H9 (cell line): ENCODE results near the gene NBPF11. TPM values are rescaled to one million over a fixed set of nuclear protein-coding genes. Genes with fewer than 3 reads are reported as not detected.
"Not testable (repeated sequence)": the region's sequence is repeated elsewhere in the genome, so short reads cannot be mapped to it uniquely, and the experiment has no call there.

Source experiments
- DNase-seq: peaks from one replicate; pipeline ENCODE4 v3.0.0-alpha.2; 2017
- H2AFZ ChIP-seq: one replicate; pipeline ENCODE4 v1.6.1; 2013; ENCODE audit warnings: mild to moderate bottlenecking, low read length, control low read depth, moderate library complexity
- H2AK5ac ChIP-seq: 2 replicates; pipeline ENCODE4 v1.6.1; 2013; ENCODE audit warnings: low read length, control low read depth, mixed read lengths; ENCODE audit not compliant: insufficient read length
- H2BK120ac ChIP-seq: one replicate; pipeline ENCODE4 v1.6.1; 2013; ENCODE audit warnings: low read depth, mild to moderate bottlenecking, low read length, control low read depth, inconsistent platforms; ENCODE audit not compliant: poor library complexity, severe bottlenecking
- H2BK12ac ChIP-seq: 2 replicates; pipeline ENCODE4 v1.6.1; 2013; ENCODE audit warnings: low read length, control low read depth, mixed read lengths, low read depth; ENCODE audit not compliant: insufficient read length
- H2BK15ac ChIP-seq: 2 replicates; pipeline ENCODE4 v1.6.1; 2013; ENCODE audit warnings: low read depth, low read length, control low read depth
- H2BK20ac ChIP-seq: one replicate; pipeline ENCODE4 v1.6.1; 2013; ENCODE audit warnings: low read depth, mild to moderate bottlenecking, low read length, control low read depth, inconsistent platforms; ENCODE audit not compliant: poor library complexity, severe bottlenecking
- H2BK5ac ChIP-seq: 2 replicates; pipeline ENCODE4 v1.6.1; 2013; ENCODE audit warnings: low read length, control low read depth, mixed read lengths; ENCODE audit not compliant: insufficient read length
- H3K14ac ChIP-seq: 2 replicates; pipeline ENCODE4 v1.6.1; 2013; ENCODE audit warnings: low read length, control low read depth; ENCODE audit not compliant: insufficient read depth
- H3K18ac ChIP-seq: 2 replicates; pipeline ENCODE4 v1.6.1; 2013; ENCODE audit warnings: low read depth, mild to moderate bottlenecking, mixed read lengths, low read length, control low read depth; ENCODE audit not compliant: insufficient read length
- H3K23ac ChIP-seq: 2 replicates; pipeline ENCODE4 v1.6.1; 2013; ENCODE audit warnings: low read length, control low read depth, mixed read lengths, low read depth; ENCODE audit not compliant: insufficient read length
- H3K23me2 ChIP-seq: 2 replicates; pipeline ENCODE4 v1.6.1; 2013; ENCODE audit warnings: low read depth, mild to moderate bottlenecking, mixed read lengths, low read length, control low read depth; ENCODE audit not compliant: insufficient read length, poor library complexity, severe bottlenecking
- H3K27ac ChIP-seq: 2 replicates; pipeline ENCODE4 v1.5.1; 2013; ENCODE audit warnings: low read length, control low read depth, mixed read lengths, low read depth; ENCODE audit not compliant: insufficient read length
- H3K27me3 ChIP-seq: 2 replicates; pipeline ENCODE4 v1.6.1; 2013; ENCODE audit warnings: low read length, control low read depth, inconsistent platforms; ENCODE audit not compliant: insufficient read depth
- H3K4ac ChIP-seq: 2 replicates; pipeline ENCODE4 v1.6.1; 2013; ENCODE audit warnings: low read depth, mild to moderate bottlenecking, control low read depth, inconsistent platforms, low read length, moderate library complexity
- H3K4me1 ChIP-seq: 2 replicates; pipeline ENCODE4 v1.6.1; 2013; ENCODE audit warnings: low read length, control low read depth, inconsistent platforms; ENCODE audit not compliant: insufficient read depth
- H3K4me2 ChIP-seq: 2 replicates; pipeline ENCODE4 v1.6.1; 2013; ENCODE audit warnings: low read length, control low read depth, mixed read lengths; ENCODE audit not compliant: insufficient read length, insufficient read depth
- H3K56ac ChIP-seq: 2 replicates; pipeline ENCODE4 v1.6.1; 2013; ENCODE audit warnings: low read depth, mild to moderate bottlenecking, mixed read lengths, low read length, control low read depth; ENCODE audit not compliant: insufficient read length
- H3K79me1 ChIP-seq: 2 replicates; pipeline ENCODE4 v1.6.1; 2013; ENCODE audit warnings: low read depth, mild to moderate bottlenecking, moderate library complexity, low read length, control low read depth, inconsistent platforms; ENCODE audit not compliant: insufficient read depth, poor library complexity, severe bottlenecking
- H3K79me2 ChIP-seq: 2 replicates; pipeline ENCODE4 v1.6.1; 2013; ENCODE audit warnings: low read length, control low read depth, inconsistent platforms; ENCODE audit not compliant: insufficient read depth
- H3K9ac ChIP-seq: 2 replicates; pipeline ENCODE4 v1.6.1; 2013; ENCODE audit warnings: low read length, control low read depth, mixed read lengths; ENCODE audit not compliant: insufficient read length; ENCODE audit errors: extremely low read depth
- H3K9me3 ChIP-seq: one replicate; pipeline ENCODE4 v1.6.1; 2013; ENCODE audit warnings: low read depth, low read length, inconsistent platforms; ENCODE audit not compliant: control insufficient read depth
- H3T11ph ChIP-seq: one replicate; pipeline ENCODE4 v1.6.1; 2013; ENCODE audit warnings: mild to moderate bottlenecking, low read length, control low read depth, inconsistent platforms
- H4K20me1 ChIP-seq: one replicate; pipeline ENCODE4 v1.6.1; 2013; ENCODE audit not compliant: control insufficient read depth, insufficient read length, insufficient read depth
- H4K5ac ChIP-seq: 2 replicates; pipeline ENCODE4 v1.6.1; 2013; ENCODE audit warnings: low read depth, mild to moderate bottlenecking, mixed read lengths, low read length, control low read depth; ENCODE audit not compliant: insufficient read length
- H4K8ac ChIP-seq: replicated peaks from 2 replicates; pipeline ENCODE4 v1.6.1; 2013; ENCODE audit warnings: low read length, control low read depth, mixed read lengths, low read depth; ENCODE audit not compliant: insufficient read length
- H4K91ac ChIP-seq: 2 replicates; pipeline ENCODE4 v1.6.1; 2013; ENCODE audit warnings: low read depth, mild to moderate bottlenecking, moderate library complexity, mixed read lengths, low read length, control low read depth; ENCODE audit not compliant: insufficient read length
- H3K27ac Mint-ChIP-seq, 3 experiments: 2 replicates in 2 of 3; 3 replicates in 1 of 3; pipeline ENCODE4 v1.8.0; 2020 to 2021; ENCODE audit warnings: mixed read lengths in 3 of 3, mild to moderate bottlenecking in 1 of 3, moderate library complexity in 1 of 3
- H3K27me3 Mint-ChIP-seq: 2 replicates; pipeline ENCODE4 v1.8.0; 2021; ENCODE audit warnings: low read depth, mild to moderate bottlenecking, moderate library complexity, mixed read lengths
- H3K36me3 Mint-ChIP-seq, 3 experiments: 2 replicates in 2 of 3; 3 replicates in 1 of 3; pipeline ENCODE4 v1.8.0; 2020 to 2021; ENCODE audit warnings: low read depth in 3 of 3, mixed read lengths in 3 of 3; ENCODE audit not compliant: insufficient read depth in 1 of 3
- H3K4me1 Mint-ChIP-seq, 2 experiments: 2 replicates each; pipeline ENCODE4 v1.8.0; 2020; ENCODE audit warnings: mixed read lengths in 2 of 2
- H3K4me3 Mint-ChIP-seq, 2 experiments: 2 replicates in 1 of 2; 3 replicates in 1 of 2; pipeline ENCODE4 v1.8.0; 2020 to 2021; ENCODE audit warnings: mild to moderate bottlenecking in 2 of 2, mixed read lengths in 2 of 2, moderate library complexity in 1 of 2
- H3K9me3 Mint-ChIP-seq, 2 experiments: 2 replicates in 1 of 2; 3 replicates in 1 of 2; pipeline ENCODE4 v1.8.0; 2020; ENCODE audit warnings: mild to moderate bottlenecking in 2 of 2, mixed read lengths in 2 of 2, moderate library complexity in 1 of 2
- WGBS: extraction: QIAGEN DNeasy Blood & Tissue Kit; methylation state at CpG from one replicate; pipeline ENCODE4 v1.1.7; 2013; ENCODE audit warnings: missing lambda C conversion rate, low lambda C conversion rate, mixed read lengths; ENCODE audit not compliant: insufficient read length; ENCODE audit errors: extremely low coverage; 5-methylcytosine and 5-hydroxymethylcytosine counted together
- long read RNA-seq: library from polyadenylated mRNA; unstranded; transcript quantifications from one replicate; pipeline ENCODE4 v2.0.0, GENCODE V29; 2020
- total RNA-seq: library from RNA; stranded (reverse); gene quantifications from 2 replicates; pipeline ENCODE4 v1.2.1, GENCODE V29; 2021

NBPF11 gene, protein sequence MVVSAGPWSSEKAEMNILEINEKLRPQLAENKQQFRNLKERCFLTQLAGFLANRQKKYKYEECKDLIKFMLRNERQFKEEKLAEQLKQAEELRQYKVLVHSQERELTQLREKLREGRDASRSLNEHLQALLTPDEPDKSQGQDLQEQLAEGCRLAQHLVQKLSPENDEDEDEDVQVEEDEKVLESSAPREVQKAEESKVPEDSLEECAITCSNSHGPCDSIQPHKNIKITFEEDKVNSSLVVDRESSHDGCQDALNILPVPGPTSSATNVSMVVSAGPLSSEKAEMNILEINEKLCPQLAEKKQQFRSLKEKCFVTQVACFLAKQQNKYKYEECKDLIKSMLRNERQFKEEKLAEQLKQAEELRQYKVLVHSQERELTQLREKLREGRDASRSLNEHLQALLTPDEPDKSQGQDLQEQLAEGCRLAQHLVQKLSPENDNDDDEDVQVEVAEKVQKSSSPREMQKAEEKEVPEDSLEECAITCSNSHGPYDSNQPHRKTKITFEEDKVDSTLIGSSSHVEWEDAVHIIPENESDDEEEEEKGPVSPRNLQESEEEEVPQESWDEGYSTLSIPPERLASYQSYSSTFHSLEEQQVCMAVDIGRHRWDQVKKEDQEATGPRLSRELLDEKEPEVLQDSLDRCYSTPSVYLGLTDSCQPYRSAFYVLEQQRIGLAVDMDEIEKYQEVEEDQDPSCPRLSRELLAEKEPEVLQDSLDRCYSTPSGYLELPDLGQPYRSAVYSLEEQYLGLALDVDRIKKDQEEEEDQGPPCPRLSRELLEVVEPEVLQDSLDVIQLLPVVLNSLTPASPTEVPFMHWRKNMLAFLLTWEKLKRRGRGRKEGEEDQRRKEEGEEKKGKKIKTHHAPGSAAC
- total RNA-seq: 9.0 and 9.2 TPM in 2 replicates
- long read RNA-seq, partial matches to known transcripts: 7 of 36 reads
- long read RNA-seq, other reads (novel, unspliced or antisense): 29 of 36 reads

DNA sequence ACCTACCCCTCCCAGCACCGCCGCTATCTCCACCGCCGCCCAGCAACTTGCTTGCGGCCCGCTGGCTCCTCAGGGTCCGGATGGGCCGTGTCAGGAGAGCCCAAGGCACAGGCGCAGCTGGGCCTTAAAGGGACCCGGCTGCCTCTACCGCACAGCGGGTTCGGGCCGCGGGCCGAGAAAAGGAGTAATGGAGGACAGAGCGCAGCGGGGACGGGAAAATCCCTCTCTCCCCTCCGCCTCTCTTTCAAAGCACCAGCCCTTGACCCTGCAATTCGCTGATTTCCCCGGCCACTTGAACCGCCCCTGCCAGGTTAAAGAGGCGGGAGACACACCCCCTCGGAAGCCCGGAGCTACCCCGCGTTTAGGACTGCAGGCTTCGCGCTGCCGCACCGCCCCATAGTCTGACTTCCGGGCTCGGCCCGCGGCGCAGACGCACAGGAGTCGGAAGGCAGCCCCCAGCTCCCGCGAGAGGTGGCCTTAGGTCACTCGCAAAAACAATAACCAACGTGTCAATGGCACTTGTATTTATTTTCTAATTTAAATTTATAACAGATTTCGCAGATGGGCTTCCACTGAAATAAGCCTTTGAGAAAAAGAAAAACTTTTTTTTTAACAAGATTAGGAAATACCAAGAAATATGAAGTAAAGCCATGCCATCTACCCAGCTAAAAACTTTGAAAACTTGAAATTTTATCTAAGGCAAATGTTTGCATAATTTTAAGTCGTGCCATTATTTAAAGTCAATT, at the start of gene NBPF11:
Gene NBPF11, minus strand, starts transcription at position 371 of the 746 bp plus-strand sequence. CDS start 25,278 bp downstream, outside the sequence.
- Mint-ChIP-seq H3K4me1 (peaks cover 7 to 17% of the 10 kb centered on the region in 2 experiments), H3K4me3 (peak within 1 kb of the TSS; percentile 91 to 94), H3K27ac (peak within 1 kb of the TSS; percentile 93 to 98 (median 94); a peak in 6 of 7 replicates)
- not testable (repeated sequence) for H4K5ac ChIP-seq, H4K91ac ChIP-seq, H3T11ph ChIP-seq, H3K4me1 ChIP-seq, H3K27me3 Mint-ChIP-seq, H2BK120ac ChIP-seq, H3K79me1 ChIP-seq, H3K23me2 ChIP-seq, H3K23ac ChIP-seq, H2AFZ ChIP-seq, H3K27ac ChIP-seq, H2AK5ac ChIP-seq, H3K4ac ChIP-seq, H3K9me3 Mint-ChIP-seq, H3K36me3 Mint-ChIP-seq, H2BK20ac ChIP-seq, H2BK15ac ChIP-seq, H2BK5ac ChIP-seq, H3K9me3 ChIP-seq, H3K79me2 ChIP-seq, H4K8ac ChIP-seq, H2BK12ac ChIP-seq, H3K18ac ChIP-seq, H3K56ac ChIP-seq, H3K27me3 ChIP-seq, H4K20me1 ChIP-seq
- WGBS: no CpG with 5 or more reads among the region's 45 CpGs
- Histone ChIP-seq H3K4me2 (peak within 1 kb of the TSS; percentile 79), H3K14ac (peak within 1 kb of the TSS; percentile 82; the same call in 1 of the 2 replicates), H3K9ac (peak within 1 kb of the TSS; percentile 54)
- DNase-seq: peak; percentile 90

DNA sequence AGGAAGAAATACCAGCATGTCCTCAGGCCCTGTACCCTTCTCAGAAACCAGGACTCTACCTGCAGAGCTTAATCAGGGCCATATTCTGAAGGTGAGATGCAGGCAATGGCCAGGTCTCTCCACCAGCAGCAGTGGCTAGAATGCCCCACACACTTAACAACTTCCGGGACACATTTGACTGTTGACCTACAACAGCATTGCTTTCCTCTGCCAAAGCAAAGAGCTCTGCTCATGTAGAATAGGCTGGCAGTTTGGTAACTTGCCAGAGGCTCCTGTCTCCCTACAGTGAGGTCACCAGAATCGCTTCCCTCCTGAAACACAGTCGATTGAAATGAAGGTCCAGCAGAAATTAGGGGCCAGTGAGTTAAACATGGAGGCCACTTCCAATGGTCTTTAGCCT, 45.3 kb upstream of the NBPF11 start:
- not testable (repeated sequence) for H2BK120ac ChIP-seq, H2BK12ac ChIP-seq, H3K9me3 Mint-ChIP-seq, DNase-seq, H3K9me3 ChIP-seq, H3K14ac ChIP-seq, H3K4me2 ChIP-seq, H3K79me2 ChIP-seq, H3K4me3 Mint-ChIP-seq, H4K20me1 ChIP-seq, H3K23ac ChIP-seq, H3K56ac ChIP-seq, H2AFZ ChIP-seq, H3K79me1 ChIP-seq, H3K36me3 Mint-ChIP-seq, H3K27ac ChIP-seq, H2BK5ac ChIP-seq, H3K4ac ChIP-seq, H4K91ac ChIP-seq, H2AK5ac ChIP-seq, H3K27me3 ChIP-seq, H3K27me3 Mint-ChIP-seq, H3T11ph ChIP-seq, H3K4me1 ChIP-seq, H3K4me1 Mint-ChIP-seq, H3K27ac Mint-ChIP-seq, H3K23me2 ChIP-seq, H3K9ac ChIP-seq, H2BK20ac ChIP-seq, H4K5ac ChIP-seq, H4K8ac ChIP-seq, H3K18ac ChIP-seq, H2BK15ac ChIP-seq
- WGBS: no CpG with 5 or more reads among the region's 3 CpGs
